Mammary microvascular endothelial cell (primary cell): ENCODE measurements around the gene AKT2. TPM values are rescaled to one million over a fixed set of nuclear protein-coding genes. Genes with fewer than 3 reads are reported as not detected.

Source experiments
- total RNA-seq: library from RNA; depleted of rRNA; stranded (reverse); fragments of >200 nt; gene quantifications from 2 replicates; pipeline ENCODE4 v1.2.3, GENCODE V29; 2015

The AKT2 gene
- total RNA-seq = 21.1 and 21.6 TPM in 2 replicates

DNA sequence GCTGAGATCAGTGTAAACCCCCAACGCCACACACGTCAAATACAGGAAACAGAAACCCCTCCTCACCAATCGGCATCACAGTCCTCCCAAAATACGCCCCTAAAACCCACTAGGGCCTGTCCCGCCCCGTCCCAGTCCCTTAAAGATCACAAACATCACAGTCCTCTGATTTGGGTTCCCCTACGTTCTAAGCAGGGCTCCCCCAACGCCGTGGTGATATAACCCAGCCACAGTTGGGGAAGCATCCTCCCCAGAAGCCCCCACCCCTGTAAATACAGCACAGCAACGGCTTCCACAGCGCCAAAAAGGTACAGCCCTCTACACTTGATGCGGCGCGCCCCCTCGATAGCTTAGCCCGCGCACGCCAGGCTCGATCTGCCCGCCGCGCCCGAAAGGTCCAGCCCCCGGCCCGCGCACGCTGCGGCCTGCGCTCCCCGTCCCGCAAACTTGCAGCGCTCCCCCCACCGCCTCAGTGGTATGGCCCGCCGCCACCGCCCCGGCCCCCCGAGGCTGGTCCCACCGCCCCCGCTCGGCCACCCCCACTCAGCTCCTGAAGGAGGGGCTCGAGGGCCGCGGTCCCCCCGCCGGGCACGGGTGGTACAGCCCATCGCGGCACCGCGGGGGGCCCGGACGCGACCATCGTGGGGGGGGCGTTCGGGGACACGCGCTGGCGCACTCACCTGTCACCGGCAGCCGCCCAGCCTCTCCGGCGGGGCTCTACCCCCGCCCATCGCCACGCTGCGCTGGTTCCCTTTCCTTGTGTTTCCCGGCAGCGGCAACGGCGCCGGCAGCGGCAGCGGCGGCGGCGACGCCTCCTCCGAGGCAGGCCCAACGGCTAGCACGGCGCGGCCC is at the start of gene AKT2:
AKT2 (minus strand) TSS at position 845 of the 852 bp plus-strand sequence. CDS start 20,078 bp downstream, outside the sequence.

DNA sequence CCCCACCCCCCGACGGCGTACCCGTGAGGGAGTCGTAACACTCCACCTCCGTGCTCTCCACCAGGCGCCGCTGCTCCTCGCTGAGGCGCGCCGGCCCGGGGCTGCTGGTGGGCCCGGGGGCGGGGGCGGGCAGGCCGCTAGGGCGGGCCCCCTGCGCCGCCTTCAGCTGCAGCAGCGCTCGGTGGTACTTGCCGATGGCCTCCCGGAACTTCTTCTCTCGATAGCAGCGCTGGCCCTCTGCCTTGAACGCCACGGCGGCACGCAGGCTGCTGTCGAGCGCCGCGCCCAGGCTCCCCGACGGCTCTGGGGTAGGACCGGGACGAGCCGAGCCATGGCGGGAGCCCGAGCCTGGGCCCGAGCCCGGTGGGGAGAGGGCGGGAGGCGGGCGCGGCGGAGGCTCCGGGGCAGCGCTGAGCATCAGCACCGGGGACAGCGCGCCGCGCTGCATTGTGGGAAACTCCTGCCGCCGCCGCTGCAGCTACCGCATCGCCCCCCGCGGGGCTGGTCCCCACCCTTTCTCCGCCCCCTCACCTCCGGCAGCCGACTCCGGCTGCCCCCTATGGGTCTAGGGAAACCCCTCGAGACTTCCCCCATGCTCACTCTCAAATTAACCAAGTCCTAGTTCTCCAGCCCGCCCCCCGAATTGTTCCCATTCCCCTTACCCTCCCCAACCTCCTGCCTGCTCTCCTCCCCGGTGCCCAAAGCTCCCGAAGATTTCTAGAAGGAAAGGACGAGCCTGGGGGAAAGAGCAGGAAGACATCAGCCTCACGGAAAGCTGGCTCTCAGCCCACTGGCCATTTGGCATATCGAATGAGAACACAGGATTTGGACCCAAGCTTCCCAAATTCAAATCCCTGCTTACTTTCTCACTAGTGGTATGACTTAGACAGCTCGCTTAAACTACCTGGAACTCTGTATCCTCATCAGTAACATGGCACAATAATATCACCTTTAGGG is 66.9 kb downstream of the AKT2 start, which contains the start of gene TTC9B:
TTC9B (minus strand) TSS at position 451 of the 957 bp plus-strand sequence; CDS start at position 448, 3 bp downstream.

GRCh38 chr19:40190891-40191835 is 94.0 kb downstream of the AKT2 start, which contains the start of gene MAP3K10:
MAP3K10 (plus strand) TSS chr19:40191426; CDS start chr19:40192032, 606 bp downstream.

Other genes starting within 250 kb of the AKT2 start
- 3.8 and 7.3 TPM in 2 replicates for gene ZNF780B, start 229.1 kb downstream of the AKT2 start, total RNA-seq
- 2.8 and 6.7 TPM in 2 replicates for gene ZNF780A, start 194.4 kb downstream of the AKT2 start, total RNA-seq
- gene MAP3K10, start 93.9 kb downstream of the AKT2 start, total RNA-seq = 4.3 and 7.0 TPM in 2 replicates
- gene TTC9B, start 67.0 kb downstream of the AKT2 start, total RNA-seq = not detected in 2 replicates
- gene CCNP, start 58.7 kb downstream of the AKT2 start, total RNA-seq = 0.13 TPM in 1 of 2 replicates, not detected in the other
- gene C19orf47, start 63.1 kb upstream of the AKT2 start, total RNA-seq = 16.8 and 21.3 TPM in 2 replicates
- gene PLD3, start 63.4 kb upstream of the AKT2 start, total RNA-seq = 252 and 262 TPM in 2 replicates
- not detected in 2 replicates for gene HIPK4, start 104.8 kb upstream of the AKT2 start, total RNA-seq
- gene PRX, start 128.0 kb upstream of the AKT2 start, total RNA-seq = 0.73 and 1.1 TPM in 2 replicates
- gene SERTAD1, start 140.6 kb upstream of the AKT2 start, total RNA-seq = 38.8 and 43.6 TPM in 2 replicates
- 12.6 and 17.0 TPM in 2 replicates for gene SERTAD3, start 159.0 kb upstream of the AKT2 start, total RNA-seq
- gene BLVRB, start 180.4 kb upstream of the AKT2 start, total RNA-seq = 127 and 132 TPM in 2 replicates
- 0.13 and 0.30 TPM in 2 replicates for gene SPTBN4, start 181.7 kb upstream of the AKT2 start, total RNA-seq